Type B pancreatic cell (in vitro differentiated cells): ENCODE measurements around the gene RAB13. TPM values are rescaled to one million over a fixed set of nuclear protein-coding genes. Genes with fewer than 3 reads are reported as not detected.

Source experiments
- DNase-seq: peaks from one replicate; pipeline ENCODE4 v3.0.0; 2021; ENCODE audit warnings: mixed read lengths; ENCODE audit not compliant: unreplicated experiment; ENCODE audit errors: extremely low spot score
- H3K27ac Mint-ChIP-seq: 2 replicates; pipeline ENCODE4 v1.8.0; 2021; ENCODE audit warnings: mild to moderate bottlenecking, mixed read lengths
- H3K27me3 Mint-ChIP-seq: 2 replicates; pipeline ENCODE4 v1.8.0; 2021; ENCODE audit warnings: mixed read lengths
- H3K36me3 Mint-ChIP-seq: 2 replicates; pipeline ENCODE4 v1.8.0; 2021; ENCODE audit warnings: mixed read lengths
- H3K4me1 Mint-ChIP-seq: one replicate; pipeline ENCODE4 v1.8.0; 2021; ENCODE audit warnings: mixed read lengths; ENCODE audit not compliant: unreplicated experiment
- H3K4me3 Mint-ChIP-seq: 2 replicates; pipeline ENCODE4 v1.8.0; 2021; ENCODE audit warnings: mild to moderate bottlenecking, mixed read lengths
- H3K9me3 Mint-ChIP-seq: 2 replicates; pipeline ENCODE4 v1.8.0; 2021; ENCODE audit warnings: mixed read lengths
- CTCF ChIP-seq: fragments of 200-600 bp; sonication (generic); conservative IDR thresholded peaks from 2 replicates; pipeline ENCODE4 v1.5.0; 2021; ENCODE audit warnings: antibody characterized with exemption, mild to moderate bottlenecking
- total RNA-seq: library from RNA; stranded (reverse); gene quantifications from 2 replicates; pipeline ENCODE4 v1.2.1, GENCODE V29; 2021; ENCODE audit warnings: low replicate concordance

RAB13 gene
- total RNA-seq, 1 donor from 2014 or later = 90.1 TPM

GRCh38 chr1:153946622-153947241 is 39.4 kb downstream of the RAB13 start, which contains the start of gene DENND4B:
Gene DENND4B, minus strand, starts transcription at chr1:153946718. Its CDS starts 2,344 bp downstream, at chr1:153944374.
- peak; percentile 95 for TF ChIP-seq CTCF
- Mint-ChIP-seq H3K4me1 (peaks cover 7% of the 10 kb centered on the region), H3K27ac (peak within 1 kb of the TSS; percentile 79), H3K9me3 (no peaks in the 10 kb centered on the region), H3K36me3 (peaks cover 6% of the 10 kb centered on the region), H3K4me3 (peak within 1 kb of the TSS; percentile 88), H3K27me3 (no peaks in the 10 kb centered on the region)
- DNase-seq = peak; percentile 86

- Mint-ChIP-seq H3K4me1 (peaks cover 7% of the 10 kb centered on the region), H3K27me3 (no peaks in the 10 kb centered on the region), H3K9me3 (no peaks in the 10 kb centered on the region), H3K27ac (peak overlapping the region; percentile 76), H3K36me3 (peaks cover 6% of the 10 kb centered on the region), H3K4me3 (peak overlapping the region; percentile 88)
- DNase-seq = no peak
- TF ChIP-seq CTCF = no peak
These were observed 40.1 kb downstream of the RAB13 start for GRCh38 chr1:153945795-153946621.

GRCh38 chr1:153945131-153945794 is 40.9 kb downstream of the RAB13 start:
- Mint-ChIP-seq H3K36me3 (peaks cover 2% of the 10 kb centered on the region), H3K9me3 (no peaks in the 10 kb centered on the region), H3K27me3 (no peaks in the 10 kb centered on the region), H3K4me3 (peak overlapping the region; percentile 88), H3K4me1 (peaks cover 7% of the 10 kb centered on the region), H3K27ac (peak overlapping the region; percentile 76)
- no peak for DNase-seq
- TF ChIP-seq CTCF = no peak

- no peaks in the 10 kb centered on the region for H3K36me3 Mint-ChIP-seq
- H3K4me1 Mint-ChIP-seq = peaks cover 7% of the 10 kb centered on the region
- peak overlapping the region; percentile 88 for H3K4me3 Mint-ChIP-seq
- DNase-seq = no peak
- peak overlapping the region; percentile 19 for H3K27ac Mint-ChIP-seq
- H3K9me3 Mint-ChIP-seq = no peaks in the 10 kb centered on the region
- TF ChIP-seq CTCF = no peak
- no peaks in the 10 kb centered on the region for H3K27me3 Mint-ChIP-seq
These were observed 41.4 kb downstream of the RAB13 start for GRCh38 chr1:153944827-153945117.

- DNase-seq = no peak
- Mint-ChIP-seq H3K36me3 (no peaks in the 10 kb centered on the region), H3K4me1 (peaks cover 7% of the 10 kb centered on the region), H3K9me3 (no peaks in the 10 kb centered on the region), H3K27me3 (no peaks in the 10 kb centered on the region), H3K4me3 (peak overlapping the region; percentile 88), H3K27ac (peak overlapping the region; percentile 19)
- TF ChIP-seq CTCF = no peak
These were observed 41.9 kb downstream of the RAB13 start for GRCh38 chr1:153944005-153944826.
